GM12864 (cell line): ENCODE data around the gene ABCC12.

Source experiments
- DNase-seq: peaks from one replicate; pipeline ENCODE4 v3.0.0-alpha.2; 2011; ENCODE audit warnings: low read depth
- H3K4me3 ChIP-seq: 2 replicates; pipeline ENCODE4 v1.5.1; 2011; ENCODE audit warnings: mild to moderate bottlenecking, low read depth, low read length, control low read depth
- CTCF ChIP-seq: IDR thresholded peaks from 2 replicates; pipeline ENCODE4 v1.5.1; 2011; ENCODE audit warnings: low read depth, mild to moderate bottlenecking, moderate library complexity, low read length, control low read depth, inconsistent platforms; ENCODE audit errors: missing control alignments

Gene ABCC12

GRCh38 chr16:48164907-48165715 is 9.3 kb upstream of the ABCC12 start:
- H3K4me3 ChIP-seq: no peak overlapping the region
- no peak for DNase-seq
- peak; percentile 89 for TF ChIP-seq CTCF

GRCh38 chr16:48162839-48163410 is 7.1 kb upstream of the ABCC12 start:
- no peak for TF ChIP-seq CTCF
- no peak overlapping the region for H3K4me3 ChIP-seq
- no peak for DNase-seq

GRCh38 chr16:48161906-48162305 is 6.1 kb upstream of the ABCC12 start:
- H3K4me3 ChIP-seq: no peak overlapping the region
- no peak for DNase-seq
- no peak for TF ChIP-seq CTCF

GRCh38 chr16:48160575-48160974 is 4.8 kb upstream of the ABCC12 start:
- H3K4me3 ChIP-seq: no peak overlapping the region
- DNase-seq: no peak
- TF ChIP-seq CTCF: no peak

- H3K4me3 ChIP-seq: no peak overlapping the region
- DNase-seq: peak; percentile 37
- no peak for TF ChIP-seq CTCF
Measured at GRCh38 chr16:48158296-48158695, 2.5 kb upstream of the ABCC12 start.

- H3K4me3 ChIP-seq: no peak overlapping the region
- TF ChIP-seq CTCF: no peak
- no peak for DNase-seq
Measured at GRCh38 chr16:48157794-48158193, 2.0 kb upstream of the ABCC12 start.

- no peak overlapping the region for H3K4me3 ChIP-seq
- DNase-seq: no peak
- TF ChIP-seq CTCF: no peak
Measured at GRCh38 chr16:48157302-48157701, 1.5 kb upstream of the ABCC12 start.
